CD1c-positive myeloid dendritic cell (primary cell): ENCODE measurements around the gene SLC43A2.
"Not testable (repeated sequence)": the region's sequence is repeated elsewhere in the genome, so short reads cannot be mapped to it uniquely, and the experiment has no call there.

ENCODE experiments used
- DNase-seq: peaks from one replicate; pipeline ENCODE4 v3.0.0-alpha.2; 2016; ENCODE audit errors: extremely low spot score

SLC43A2 gene

DNA sequence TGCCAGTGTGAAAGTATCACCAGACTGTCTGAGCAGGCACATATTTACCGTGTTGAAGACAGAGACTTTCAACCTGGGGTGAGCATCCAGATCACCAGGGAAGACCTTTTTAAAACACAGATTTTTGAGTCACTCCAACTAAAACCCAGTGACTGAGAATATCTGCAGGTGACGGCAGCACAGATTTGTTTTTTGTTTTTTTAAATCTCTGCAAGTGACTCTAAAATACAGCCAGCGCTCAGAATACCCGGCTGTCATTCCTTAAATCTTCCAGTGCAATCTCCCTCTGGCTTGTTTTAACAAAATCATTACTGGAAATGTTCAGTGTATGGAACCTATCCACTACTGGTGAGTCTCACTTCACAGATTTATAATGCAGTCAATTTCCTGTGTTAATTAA is 92.9 kb downstream of the SLC43A2 start:
- DNase-seq, result no peak

DNA sequence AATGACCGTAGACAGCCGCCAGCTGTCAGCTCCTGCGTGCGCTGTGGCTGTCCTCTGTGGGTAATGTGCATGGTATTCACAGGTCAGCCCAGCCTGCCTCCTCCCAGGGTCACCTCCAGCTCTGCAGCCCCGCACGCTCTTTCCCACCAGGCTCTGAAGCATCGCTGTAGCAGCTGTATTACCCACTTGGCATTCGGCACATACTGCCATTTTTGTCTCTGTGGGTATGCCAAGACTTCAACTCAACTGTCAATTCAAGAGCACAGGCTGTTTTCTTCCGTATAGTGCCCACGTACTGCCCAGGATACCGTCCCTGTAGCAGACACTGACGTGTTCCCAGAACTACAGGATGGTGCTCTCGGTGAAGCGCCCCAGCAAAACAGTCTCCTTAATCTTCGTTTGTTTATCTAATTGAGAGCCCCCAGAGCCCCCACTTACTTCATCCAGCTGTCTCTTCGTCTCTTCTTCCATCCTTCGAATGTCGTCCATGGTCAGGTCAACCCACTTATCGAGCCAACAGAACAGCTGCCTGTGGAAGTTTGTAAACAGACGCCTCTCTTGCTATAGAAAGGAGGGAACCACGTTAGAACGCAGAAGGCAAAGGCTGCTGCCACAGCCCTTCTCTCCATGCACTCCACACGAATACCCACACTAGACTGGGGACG is 94.8 kb downstream of the SLC43A2 start:
- DNase-seq, result no peak

DNA sequence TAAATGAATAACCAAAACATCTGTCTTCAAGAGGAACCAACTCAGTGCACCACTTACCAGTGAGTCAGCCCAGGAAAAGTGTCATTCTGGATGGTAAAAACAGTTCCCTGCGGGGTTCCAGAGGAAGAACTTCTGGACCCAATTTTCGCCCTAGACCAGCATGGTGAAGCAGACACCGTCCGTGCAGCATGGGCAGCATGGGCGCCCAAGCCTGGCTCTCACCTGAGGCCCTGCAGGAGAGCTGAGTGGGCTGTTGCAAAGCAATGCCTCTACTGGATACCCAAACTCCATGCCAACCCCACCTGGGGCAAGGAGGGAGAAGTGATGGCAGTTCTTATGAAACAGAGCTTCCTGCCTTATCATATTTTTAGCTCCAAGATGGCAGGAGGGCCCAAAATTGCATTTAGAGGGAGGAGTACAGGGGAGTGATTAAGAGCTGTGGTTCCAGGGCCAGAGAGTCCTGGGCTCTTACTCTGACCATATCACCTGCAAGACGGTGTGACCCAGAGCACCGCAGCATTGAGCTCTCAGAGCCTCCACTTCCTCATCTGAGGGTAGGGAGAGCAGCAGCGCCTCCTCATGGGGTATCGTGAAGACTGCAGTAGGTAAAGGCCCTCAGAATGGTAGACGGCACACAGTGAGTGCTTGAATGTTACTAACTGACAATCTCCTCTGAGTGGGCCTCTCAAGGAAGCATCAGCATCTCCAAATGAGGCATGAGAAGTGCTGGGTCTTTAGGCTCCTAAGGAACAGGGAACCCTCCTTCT is 95.6 kb downstream of the SLC43A2 start:
- DNase-seq, result peak; percentile 64

DNA sequence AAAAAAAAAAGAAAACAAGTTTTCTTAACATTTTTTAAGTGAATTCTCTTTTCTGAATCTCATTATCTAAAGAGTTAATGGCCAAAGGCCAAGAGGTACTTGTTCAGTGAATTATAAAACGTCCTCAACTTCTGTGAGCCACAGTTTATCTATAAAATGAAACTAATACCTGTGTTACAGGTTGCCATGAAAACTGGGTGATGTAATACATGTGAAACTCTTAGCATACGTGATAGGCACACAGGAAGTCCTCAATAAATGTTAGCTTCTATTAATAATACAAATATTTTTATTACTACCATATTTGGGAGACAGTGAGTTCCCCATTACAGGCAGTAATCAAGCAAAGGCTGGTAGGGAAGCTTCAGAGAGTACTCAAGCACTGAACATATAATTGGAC is 98.8 kb downstream of the SLC43A2 start:
- DNase-seq, result no peak

DNA sequence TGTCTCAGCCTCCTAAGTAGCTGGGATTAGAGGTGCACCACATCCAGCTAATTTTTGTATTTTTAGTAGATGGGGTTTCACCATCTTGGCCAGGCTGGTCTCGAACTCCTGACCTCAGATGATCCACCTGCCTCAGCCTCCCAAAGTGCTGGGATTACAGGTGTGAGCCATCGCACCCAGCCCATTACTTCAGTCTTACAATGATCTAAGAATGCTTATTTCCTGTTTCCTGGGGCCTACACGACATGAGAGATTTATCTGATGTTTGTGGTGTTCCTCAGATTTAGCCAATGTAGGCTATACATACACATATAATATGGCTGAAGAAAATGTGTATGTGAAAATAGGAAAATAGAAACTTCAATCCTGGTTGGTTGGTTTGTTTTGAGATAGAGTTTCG is 101.8 kb downstream of the SLC43A2 start:
- DNase-seq, result not testable (repeated sequence)

DNA sequence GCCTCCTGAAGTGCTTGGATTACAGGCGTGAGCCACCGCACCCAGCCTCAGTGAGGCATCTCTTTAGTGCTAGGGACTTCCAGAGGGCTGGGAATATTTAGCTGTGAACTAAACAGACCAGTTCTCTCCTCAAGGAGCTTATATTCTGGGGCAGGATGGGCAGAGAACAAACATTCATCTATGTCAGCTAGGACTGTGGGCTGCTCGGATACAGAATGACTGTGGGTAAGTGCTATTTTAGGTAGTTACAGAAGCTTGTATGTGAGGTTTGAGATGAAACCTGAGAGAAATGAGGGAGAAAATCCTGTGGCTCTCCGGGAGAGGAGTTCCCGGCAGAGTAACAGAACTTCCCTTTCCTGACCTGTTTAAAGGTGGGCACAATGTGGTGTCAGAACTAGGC is 106.0 kb downstream of the SLC43A2 start:
- DNase-seq, result no peak

DNA sequence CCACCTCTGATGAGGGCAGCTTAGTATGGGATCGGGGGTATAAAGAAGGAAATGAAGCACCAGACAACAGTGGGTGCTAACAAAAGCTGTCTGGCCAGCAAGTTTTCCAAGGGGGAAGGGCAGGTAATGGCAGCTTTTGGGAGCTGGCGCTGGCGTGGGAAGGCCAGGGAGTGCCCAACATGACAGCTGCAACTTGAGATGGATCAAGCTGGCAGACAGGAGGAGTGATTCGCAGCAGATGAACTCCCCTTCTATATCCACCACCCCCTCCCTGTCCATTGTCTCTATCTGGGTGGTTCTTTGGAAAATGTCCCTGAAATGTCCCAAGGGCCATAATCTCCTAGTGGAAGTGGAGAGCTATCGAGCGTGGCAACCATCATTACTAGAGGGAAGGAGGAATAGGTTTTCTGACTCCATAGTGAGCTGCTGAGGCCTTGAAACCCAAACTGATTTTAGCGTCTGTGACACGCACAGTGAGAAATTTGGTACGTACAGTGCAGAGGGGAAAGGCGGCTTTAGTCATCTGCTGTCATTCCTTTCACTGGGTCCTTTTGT is 107.5 kb downstream of the SLC43A2 start:
- no peak for DNase-seq

DNA sequence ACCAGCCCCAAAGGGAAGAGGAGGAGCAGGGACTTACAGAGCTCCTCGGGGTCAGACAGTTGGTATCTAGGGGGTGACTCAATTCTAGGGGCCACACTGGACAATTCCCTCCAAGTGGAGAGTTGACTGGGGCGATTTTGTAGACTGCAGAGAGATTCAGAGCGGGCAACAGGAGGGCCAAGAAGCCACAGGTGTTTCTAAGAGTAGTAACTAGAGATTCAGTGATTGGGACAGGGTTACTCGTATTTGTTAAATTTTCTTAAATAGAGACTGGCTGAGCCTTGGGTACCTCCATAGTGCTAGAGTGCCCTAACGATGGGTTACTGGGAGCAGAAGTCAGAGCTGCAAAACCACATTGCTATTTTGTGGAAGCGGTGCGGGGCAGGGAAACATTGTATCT is 109.0 kb downstream of the SLC43A2 start:
- DNase-seq, result no peak
